Astrocyte (in vitro differentiated cells and primary cell): ENCODE data around the gene KLRC3. TPM values are rescaled to one million over a fixed set of nuclear protein-coding genes. Genes with fewer than 3 reads are reported as not detected.
A peak's percentile ranks its signal among the peaks of the same experiment; 100 is the strongest.

Experiments
- DNase-seq: peaks from one replicate; pipeline ENCODE4 v3.0.0-alpha.2; 2010; ENCODE audit warnings: low read depth
- FAIRE-seq: peaks from 2 replicates; lab custom pipeline; 2011; peaks lifted over from hg19 to GRCh38; lab: Jason Lieb, UNC
- H2AFZ ChIP-seq: 2 replicates; pipeline ENCODE4 v1.6.0; 2012; ENCODE audit warnings: low read depth, low read length, inconsistent platforms
- H3K27ac ChIP-seq: 2 replicates; pipeline ENCODE4 v1.5.1; 2011; ENCODE audit warnings: low read depth, low read length, inconsistent platforms
- H3K27me3 ChIP-seq: 2 replicates; pipeline ENCODE4 v1.6.0; 2011; ENCODE audit warnings: low read length, inconsistent platforms; ENCODE audit not compliant: insufficient read depth
- H3K36me3 ChIP-seq: 2 replicates; pipeline ENCODE4 v1.5.1; 2011; ENCODE audit warnings: low read length, inconsistent platforms; ENCODE audit not compliant: insufficient read depth
- H3K4me1 ChIP-seq: 2 replicates; pipeline ENCODE4 v1.5.1; 2011; ENCODE audit warnings: low read length, inconsistent platforms; ENCODE audit not compliant: insufficient read depth
- H3K4me2 ChIP-seq: 2 replicates; pipeline ENCODE4 v1.6.0; 2012; ENCODE audit warnings: low read length, inconsistent platforms
- H3K4me3 ChIP-seq: 2 replicates; pipeline ENCODE4 v1.5.1; 2011; ENCODE audit warnings: low read depth, mild to moderate bottlenecking, low read length, inconsistent platforms; ENCODE audit not compliant: insufficient read depth
- H3K79me2 ChIP-seq: 2 replicates; pipeline ENCODE4 v1.6.0; 2012; ENCODE audit warnings: mild to moderate bottlenecking, low read length, inconsistent platforms; ENCODE audit not compliant: insufficient read depth
- H3K9ac ChIP-seq: 2 replicates; pipeline ENCODE4 v1.6.0; 2012; ENCODE audit warnings: mild to moderate bottlenecking, low read length, inconsistent platforms
- H3K9me3 ChIP-seq: 2 replicates; pipeline ENCODE4 v1.5.1; 2012; ENCODE audit warnings: low read depth, mild to moderate bottlenecking, low read length, inconsistent platforms; ENCODE audit not compliant: insufficient read depth
- H4K20me1 ChIP-seq: 2 replicates; pipeline ENCODE4 v1.6.0; 2012; ENCODE audit warnings: low read length, inconsistent platforms; ENCODE audit not compliant: insufficient read depth
- H3K27ac Mint-ChIP-seq: one replicate; pipeline ENCODE4 v1.8.0; 2021; ENCODE audit warnings: mild to moderate bottlenecking, mixed read lengths; ENCODE audit not compliant: unreplicated experiment
- H3K27me3 Mint-ChIP-seq: one replicate; pipeline ENCODE4 v1.8.0; 2021; ENCODE audit warnings: low read depth, mixed read lengths; ENCODE audit not compliant: unreplicated experiment
- H3K36me3 Mint-ChIP-seq: one replicate; pipeline ENCODE4 v1.8.0; 2021; ENCODE audit warnings: low read depth, mixed read lengths; ENCODE audit not compliant: unreplicated experiment
- H3K4me1 Mint-ChIP-seq: one replicate; pipeline ENCODE4 v1.8.0; 2021; ENCODE audit warnings: low read depth, mixed read lengths; ENCODE audit not compliant: unreplicated experiment
- H3K4me3 Mint-ChIP-seq: one replicate; pipeline ENCODE4 v1.8.0; 2021; ENCODE audit warnings: mild to moderate bottlenecking, moderate library complexity, mixed read lengths; ENCODE audit not compliant: unreplicated experiment
- H3K9me3 Mint-ChIP-seq: one replicate; pipeline ENCODE4 v1.8.0; 2021; ENCODE audit warnings: mild to moderate bottlenecking, mixed read lengths; ENCODE audit not compliant: unreplicated experiment
- EZH2 ChIP-seq: IDR thresholded peaks from 2 replicates; pipeline ENCODE4 v1.6.1; 2012; ENCODE audit warnings: mild to moderate bottlenecking, low read length, inconsistent platforms; ENCODE audit not compliant: insufficient read depth
- total RNA-seq: library from RNA; stranded (reverse); gene quantifications from 2 replicates; pipeline ENCODE4 v1.2.1, GENCODE V29; 2021
- TF ChIP-seq, protein P1 (sequence below): IDR thresholded peaks from 2 replicates; pipeline ENCODE4 v1.5.1; 2011; ENCODE audit warnings: low read depth, mild to moderate bottlenecking, inconsistent platforms, low read length, moderate library complexity; ENCODE audit not compliant: insufficient read depth

KLRC3 gene
- total RNA-seq, 1 donor from 2014 or later: 1.2 TPM

DNA sequence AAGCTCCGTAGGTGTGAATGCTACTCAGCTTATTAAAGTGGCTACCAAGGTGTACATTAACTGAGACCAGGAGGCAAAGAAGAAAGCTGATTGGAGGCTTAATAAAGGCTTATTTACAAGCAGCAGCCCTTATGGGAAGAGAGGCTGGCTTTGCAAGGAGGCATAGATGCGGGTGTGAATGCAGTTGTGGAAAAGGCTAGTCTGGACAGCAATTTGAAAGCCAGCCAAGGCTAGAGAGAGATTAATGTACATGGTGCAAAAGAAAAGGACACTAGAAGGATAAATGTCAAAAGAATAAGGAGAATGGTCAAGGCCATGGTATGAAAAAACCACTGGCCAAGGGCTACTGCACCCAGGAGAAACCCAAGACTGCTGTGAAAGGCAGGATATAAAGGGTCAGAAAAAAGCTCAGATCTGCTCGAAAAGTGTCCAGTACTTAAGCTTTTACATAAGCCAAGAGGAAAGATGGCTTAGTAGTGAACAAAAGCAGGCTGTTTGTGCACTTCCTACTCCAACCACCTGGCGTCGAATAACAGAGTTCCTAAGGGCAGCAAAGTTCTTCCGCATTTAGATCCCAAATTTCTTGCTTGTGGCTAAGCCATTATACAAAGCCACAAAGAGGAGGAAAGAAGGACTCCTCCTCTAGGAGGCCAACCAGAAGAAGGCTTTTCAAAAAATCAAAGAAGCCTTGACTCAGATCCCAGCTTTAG, 54.5 kb downstream of the KLRC3 start:
- no peaks in the 10 kb centered on the region for H3K79me2 ChIP-seq
- Mint-ChIP-seq H3K36me3 (peaks cover 2% of the 10 kb centered on the region), H3K9me3 (peaks cover 6% of the 10 kb centered on the region), H3K27ac (no peak overlapping the region), H3K4me1 (peaks cover 13% of the 10 kb centered on the region), H3K27me3 (no peaks in the 10 kb centered on the region), H3K4me3 (no peak overlapping the region)
- peaks cover 34% of the 10 kb centered on the region for H3K4me1 ChIP-seq
- H4K20me1 ChIP-seq: no peaks in the 10 kb centered on the region
- peak; percentile 42 for DNase-seq
- peak overlapping the region; percentile 97 for H3K4me2 ChIP-seq
- TF ChIP-seq, protein P1, sequence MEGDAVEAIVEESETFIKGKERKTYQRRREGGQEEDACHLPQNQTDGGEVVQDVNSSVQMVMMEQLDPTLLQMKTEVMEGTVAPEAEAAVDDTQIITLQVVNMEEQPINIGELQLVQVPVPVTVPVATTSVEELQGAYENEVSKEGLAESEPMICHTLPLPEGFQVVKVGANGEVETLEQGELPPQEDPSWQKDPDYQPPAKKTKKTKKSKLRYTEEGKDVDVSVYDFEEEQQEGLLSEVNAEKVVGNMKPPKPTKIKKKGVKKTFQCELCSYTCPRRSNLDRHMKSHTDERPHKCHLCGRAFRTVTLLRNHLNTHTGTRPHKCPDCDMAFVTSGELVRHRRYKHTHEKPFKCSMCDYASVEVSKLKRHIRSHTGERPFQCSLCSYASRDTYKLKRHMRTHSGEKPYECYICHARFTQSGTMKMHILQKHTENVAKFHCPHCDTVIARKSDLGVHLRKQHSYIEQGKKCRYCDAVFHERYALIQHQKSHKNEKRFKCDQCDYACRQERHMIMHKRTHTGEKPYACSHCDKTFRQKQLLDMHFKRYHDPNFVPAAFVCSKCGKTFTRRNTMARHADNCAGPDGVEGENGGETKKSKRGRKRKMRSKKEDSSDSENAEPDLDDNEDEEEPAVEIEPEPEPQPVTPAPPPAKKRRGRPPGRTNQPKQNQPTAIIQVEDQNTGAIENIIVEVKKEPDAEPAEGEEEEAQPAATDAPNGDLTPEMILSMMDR: peak; percentile 37
- no peak for TF ChIP-seq EZH2
- peak overlapping the region; percentile 75 for H3K27ac ChIP-seq
- peak overlapping the region; percentile 86 for H3K9ac ChIP-seq
- H3K4me3 ChIP-seq: peak overlapping the region; percentile 88
- peaks cover 4% of the 10 kb centered on the region for H3K9me3 ChIP-seq
- no peaks in the 10 kb centered on the region for H3K36me3 ChIP-seq
- H3K27me3 ChIP-seq: no peaks in the 10 kb centered on the region
- FAIRE-seq: no peak
- peak overlapping the region; percentile 99 for H2AFZ ChIP-seq

DNA sequence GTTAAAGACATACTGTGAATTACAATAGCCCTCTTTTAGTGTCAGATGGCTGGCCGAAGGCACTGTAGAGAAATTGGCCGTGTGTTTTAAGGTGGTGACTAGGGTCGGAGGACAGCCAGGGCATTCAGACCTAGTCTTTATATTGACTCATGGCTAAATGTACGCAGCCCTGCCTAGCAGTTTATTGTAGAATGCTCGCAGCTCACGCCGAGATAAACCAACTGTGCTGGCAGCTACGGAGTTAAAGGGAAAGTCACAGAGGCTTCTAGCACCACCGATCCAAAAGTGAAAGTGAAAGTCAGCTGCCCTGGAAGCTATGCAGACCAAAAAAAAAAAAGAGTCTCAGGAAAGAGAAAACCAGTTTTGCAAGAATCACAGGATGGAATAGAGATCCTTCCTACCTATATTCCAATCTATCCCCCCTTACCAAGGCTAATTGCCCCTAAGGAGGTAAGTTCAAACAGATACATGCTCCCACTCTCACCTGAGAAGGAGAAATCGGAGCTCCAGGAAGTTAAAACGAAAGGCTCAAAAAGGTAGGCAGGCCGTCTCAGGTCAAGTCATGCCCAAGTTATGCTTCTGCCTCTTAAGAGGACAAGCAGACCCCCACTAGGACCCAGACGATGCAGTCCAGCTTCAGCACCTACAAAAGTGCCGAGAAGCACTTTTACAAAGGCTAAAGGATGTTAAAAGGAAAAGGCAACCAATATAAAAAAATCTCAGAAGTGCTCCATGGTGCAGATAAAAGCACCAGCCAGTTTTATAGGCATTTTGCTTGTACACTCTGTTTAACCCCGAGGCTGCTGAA, 55.4 kb downstream of the KLRC3 start:
- H3K27ac Mint-ChIP-seq: no peak overlapping the region
- no peak overlapping the region for H3K4me3 Mint-ChIP-seq
- peak overlapping the region; percentile 88 for H3K4me3 ChIP-seq
- H3K36me3 ChIP-seq: no peaks in the 10 kb centered on the region
- peak; percentile 74 for DNase-seq
- peak overlapping the region; percentile 97 for H3K4me2 ChIP-seq
- H3K4me1 ChIP-seq: peaks cover 34% of the 10 kb centered on the region
- peak overlapping the region; percentile 86 for H3K9ac ChIP-seq
- no peaks in the 10 kb centered on the region for H3K27me3 Mint-ChIP-seq
- H3K79me2 ChIP-seq: no peaks in the 10 kb centered on the region
- FAIRE-seq: no peak
- H3K36me3 Mint-ChIP-seq: peaks cover 2% of the 10 kb centered on the region
- TF ChIP-seq, protein P1: no peak
- TF ChIP-seq EZH2: no peak
- peaks cover 6% of the 10 kb centered on the region for H3K9me3 Mint-ChIP-seq
- peak overlapping the region; percentile 99 for H2AFZ ChIP-seq
- peaks cover 4% of the 10 kb centered on the region for H3K9me3 ChIP-seq
- H3K27ac ChIP-seq: peak overlapping the region; percentile 75
- peaks cover 14% of the 10 kb centered on the region for H3K4me1 Mint-ChIP-seq
- no peaks in the 10 kb centered on the region for H4K20me1 ChIP-seq
- H3K27me3 ChIP-seq: no peaks in the 10 kb centered on the region
